Activated CD8-positive, alpha-beta T cell treated with anti-CD3 and anti-CD28 coated beads, Interleukin-2, amount 10 ng/mL, durations not matched to agents 7 days and 5 days (primary cell): ENCODE measurements around the gene SEC14L5. TPM values are rescaled to one million over a fixed set of nuclear protein-coding genes. Genes with fewer than 3 reads are reported as not detected.

Experiments used
- ATAC-seq: fragments of 150-1000 bp; cut with Tn5 transposase; one replicate; pipeline ENCODE4 v1.10.0; 2021; ENCODE audit warnings: moderate library complexity
- CTCF ChIA-PET: fragments of 350-600 bp; sonication (Branson Sonifier 250); formaldehyde crosslinking; loops from one replicate; lab custom pipeline; 2021; ENCODE audit warnings: antibody characterized with exemption; lab: Charles Lee
- POLR2A ChIA-PET: fragments of 350-600 bp; sonication (Branson Sonifier 250); formaldehyde crosslinking; loops from one replicate; lab custom pipeline; 2021; ENCODE audit warnings: antibody characterized with exemption; lab: Charles Lee
- DNase-seq: peaks from one replicate; pipeline ENCODE4 v3.0.0-alpha.2; 2020
- H3K27ac Mint-ChIP-seq: one replicate; pipeline ENCODE4 v1.8.0; 2021; ENCODE audit warnings: mild to moderate bottlenecking, mixed read lengths
- H3K27me3 Mint-ChIP-seq: one replicate; pipeline ENCODE4 v1.8.0; 2021; ENCODE audit warnings: low read depth, mixed read lengths
- H3K36me3 Mint-ChIP-seq: one replicate; pipeline ENCODE4 v1.8.0; 2021; ENCODE audit warnings: low read depth, mixed read lengths
- H3K4me1 Mint-ChIP-seq: one replicate; pipeline ENCODE4 v1.8.0; 2021; ENCODE audit warnings: low read depth, mixed read lengths
- H3K4me3 Mint-ChIP-seq: one replicate; pipeline ENCODE4 v1.8.0; 2021; ENCODE audit warnings: mild to moderate bottlenecking, mixed read lengths
- H3K9me3 Mint-ChIP-seq: one replicate; pipeline ENCODE4 v1.8.0; 2022; ENCODE audit warnings: mixed read lengths; ENCODE audit not compliant: insufficient read depth
- total RNA-seq, 2 experiments: library from RNA; stranded (reverse); gene quantifications; one replicate each; pipeline ENCODE4 v1.2.3, GENCODE V29; 2021

SEC14L5 gene
- not detected for total RNA-seq

DNA sequence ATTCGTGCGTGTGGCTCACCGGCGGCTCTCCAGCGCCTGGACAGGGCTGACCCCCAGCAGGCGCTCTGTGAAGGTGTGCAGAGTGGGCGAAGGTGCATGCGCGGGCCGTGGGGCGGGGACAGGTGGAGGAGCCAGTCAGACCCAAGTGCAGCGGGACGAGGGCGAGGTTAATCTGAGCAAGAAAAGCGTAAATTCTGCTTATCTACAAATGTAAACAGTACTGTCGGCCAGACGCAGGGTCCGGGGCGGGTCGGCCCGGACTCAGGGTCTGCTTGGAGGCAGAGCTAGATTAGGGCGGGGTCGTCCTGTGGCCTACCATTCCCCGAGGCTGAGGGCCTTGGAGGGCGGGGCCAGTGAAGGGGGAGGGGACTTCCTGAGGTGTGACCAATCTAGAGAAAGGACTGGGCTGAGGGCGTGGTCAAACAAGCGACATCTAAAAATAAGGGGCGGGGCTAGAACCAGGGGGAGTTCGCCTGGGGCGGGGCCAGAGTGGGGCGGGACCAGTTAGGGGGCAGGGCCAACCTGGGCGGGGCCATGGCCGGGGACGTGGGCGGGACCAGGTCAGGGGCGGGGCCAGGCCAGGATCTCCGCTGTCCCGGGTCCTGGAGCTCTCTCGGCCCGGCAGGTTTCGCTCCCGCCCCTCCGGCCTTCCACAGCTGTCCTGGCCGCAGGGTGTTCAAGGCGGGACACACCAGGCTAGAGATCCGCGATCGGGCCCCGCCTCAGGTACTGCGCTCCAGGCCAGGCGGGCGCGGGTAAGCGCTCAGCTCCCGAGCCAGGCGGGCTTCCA, at the start of gene SEC14L5:
SEC14L5 (plus strand) TSS at position 611 of the 790 bp plus-strand sequence. CDS start 994 bp downstream, outside the sequence.
- Mint-ChIP-seq H3K4me1 (peaks cover 17% of the 10 kb centered on the region), H3K27me3 (peaks cover 27% of the 10 kb centered on the region), H3K9me3 (no peaks in the 10 kb centered on the region), H3K27ac (peak within 1 kb of the TSS; percentile 18), H3K4me3 (peak within 1 kb of the TSS; percentile 80), H3K36me3 (no peaks in the 10 kb centered on the region)
- peak; percentile 91 for ATAC-seq
- ChIA-PET POLR2A (interaction anchor here (0.7 kb wide), 1 partner anchor 114 kb away, joined by 3 read pairs; the partner anchor contains the start of gene ALG1), CTCF (no interaction called here)
- DNase-seq = peak; percentile 96

DNA sequence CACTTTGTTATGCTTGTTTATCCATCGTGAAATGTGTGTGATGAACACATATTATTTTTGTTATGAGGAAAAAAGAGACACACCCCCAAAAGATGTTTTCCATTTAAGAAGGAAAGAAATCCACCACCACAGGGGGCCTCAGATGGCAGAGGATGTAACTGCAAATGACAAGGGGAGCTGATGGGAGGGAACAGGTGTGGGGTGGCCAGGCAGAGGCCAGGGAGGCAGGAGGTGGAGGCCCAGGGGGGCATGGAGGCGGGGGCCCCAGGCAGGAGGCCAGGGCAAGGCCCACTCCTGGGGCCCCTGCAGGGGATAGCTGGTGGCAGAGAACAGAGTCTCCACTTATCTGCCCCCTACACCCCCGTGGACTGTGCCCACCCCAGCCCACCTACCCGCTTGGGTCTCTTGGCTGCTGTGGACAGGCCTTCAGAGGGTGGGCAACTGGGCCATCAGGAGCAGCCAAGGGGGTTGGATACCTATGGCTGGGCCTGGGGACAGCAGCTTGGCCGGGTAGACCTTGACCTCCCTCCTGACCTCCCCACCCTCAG, 49.2 kb upstream of the SEC14L5 start:
- DNase-seq (no peak), ATAC-seq (no peak)
- Mint-ChIP-seq H3K27ac (no peak overlapping the region), H3K27me3 (peaks cover 12% of the 10 kb centered on the region), H3K4me1 (no peaks in the 10 kb centered on the region), H3K4me3 (no peak overlapping the region), H3K36me3 (no peaks in the 10 kb centered on the region), H3K9me3 (no peaks in the 10 kb centered on the region)
- ChIA-PET POLR2A (no interaction called here), CTCF (no interaction called here)

DNA sequence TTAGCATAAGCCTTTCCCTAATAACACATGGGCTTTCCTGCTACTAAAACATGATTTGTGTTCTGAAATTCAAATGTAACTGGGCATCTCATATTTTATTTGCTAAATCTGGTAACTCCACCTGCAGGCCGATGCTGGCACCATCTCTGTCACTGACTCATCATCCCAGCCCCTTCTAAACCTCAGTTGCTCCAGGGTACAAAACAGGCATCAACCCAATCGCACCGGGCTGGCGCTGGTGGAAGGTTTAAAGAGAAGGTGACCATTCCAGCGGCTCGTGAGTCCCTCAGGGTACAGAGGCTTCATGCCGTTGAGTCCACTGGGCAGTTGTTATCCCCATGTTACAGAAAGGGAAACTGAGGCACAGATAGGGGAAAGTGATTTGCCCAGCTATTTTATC, 48.3 kb upstream of the SEC14L5 start:
- ATAC-seq (no peak), DNase-seq (no peak)
- no peak overlapping the region for H3K4me3 Mint-ChIP-seq
- no peaks in the 10 kb centered on the region for H3K9me3 Mint-ChIP-seq
- no peaks in the 10 kb centered on the region for H3K36me3 Mint-ChIP-seq
- H3K27ac Mint-ChIP-seq = no peak overlapping the region
- H3K4me1 Mint-ChIP-seq = no peaks in the 10 kb centered on the region
- POLR2A ChIA-PET = no interaction called here
- peaks cover 12% of the 10 kb centered on the region for H3K27me3 Mint-ChIP-seq
- CTCF ChIA-PET = no interaction called here

DNA sequence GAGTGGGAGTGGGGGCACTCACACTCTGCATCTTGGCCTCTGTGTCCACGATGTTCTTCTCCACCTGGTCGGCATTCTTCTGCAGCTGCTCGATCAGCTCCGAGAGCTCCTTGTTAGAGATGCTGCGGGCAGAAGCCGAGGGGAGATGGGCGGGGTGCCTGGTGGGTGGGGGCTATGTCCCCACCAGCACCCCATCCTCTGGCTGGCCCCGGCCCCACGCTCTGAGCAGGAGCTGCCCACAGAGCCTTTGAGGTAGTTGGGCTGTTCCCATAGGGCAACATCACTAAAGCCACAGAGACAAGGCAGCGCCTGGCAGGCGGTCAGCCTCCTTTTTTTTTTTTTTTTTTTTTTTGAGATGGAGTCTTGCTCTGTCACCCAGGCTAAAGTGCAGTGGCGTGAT, 47.3 kb upstream of the SEC14L5 start:
- CTCF ChIA-PET = no interaction called here
- Mint-ChIP-seq H3K4me1 (no peaks in the 10 kb centered on the region), H3K27me3 (peaks cover 8% of the 10 kb centered on the region), H3K36me3 (no peaks in the 10 kb centered on the region), H3K9me3 (no peaks in the 10 kb centered on the region), H3K4me3 (no peak overlapping the region), H3K27ac (no peak overlapping the region)
- POLR2A ChIA-PET = no interaction called here
- DNase-seq (no peak), ATAC-seq (no peak)

DNA sequence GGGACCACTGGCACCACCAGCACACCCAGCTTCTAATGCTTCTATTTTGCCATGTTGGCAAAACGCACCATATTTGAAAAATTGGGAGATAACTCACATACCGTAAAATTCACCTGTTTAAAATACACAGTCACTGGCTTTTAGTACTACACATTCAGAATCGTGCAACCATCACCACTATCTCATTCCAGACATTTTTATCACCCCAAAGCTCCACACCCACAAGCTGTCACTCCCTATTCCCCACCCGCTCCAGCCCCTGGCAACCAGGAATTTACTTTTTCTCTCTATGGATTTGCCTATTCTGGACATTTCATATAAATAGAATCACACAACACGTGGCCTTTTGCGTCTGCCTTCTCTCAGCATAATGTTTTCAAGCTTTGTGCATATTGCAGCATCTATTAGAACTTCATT, 46.2 kb upstream of the SEC14L5 start:
- no peaks in the 10 kb centered on the region for H3K9me3 Mint-ChIP-seq
- no peaks in the 10 kb centered on the region for H3K4me1 Mint-ChIP-seq
- ChIA-PET CTCF (interaction anchor here (1.4 kb wide), 1 partner anchor 43 kb away, joined by 3 read pairs; no protein-coding TSS in a partner anchor), POLR2A (no interaction called here)
- no peak overlapping the region for H3K4me3 Mint-ChIP-seq
- H3K36me3 Mint-ChIP-seq = no peaks in the 10 kb centered on the region
- ATAC-seq (no peak), DNase-seq (no peak)
- no peak overlapping the region for H3K27ac Mint-ChIP-seq
- H3K27me3 Mint-ChIP-seq = peaks cover 5% of the 10 kb centered on the region

DNA sequence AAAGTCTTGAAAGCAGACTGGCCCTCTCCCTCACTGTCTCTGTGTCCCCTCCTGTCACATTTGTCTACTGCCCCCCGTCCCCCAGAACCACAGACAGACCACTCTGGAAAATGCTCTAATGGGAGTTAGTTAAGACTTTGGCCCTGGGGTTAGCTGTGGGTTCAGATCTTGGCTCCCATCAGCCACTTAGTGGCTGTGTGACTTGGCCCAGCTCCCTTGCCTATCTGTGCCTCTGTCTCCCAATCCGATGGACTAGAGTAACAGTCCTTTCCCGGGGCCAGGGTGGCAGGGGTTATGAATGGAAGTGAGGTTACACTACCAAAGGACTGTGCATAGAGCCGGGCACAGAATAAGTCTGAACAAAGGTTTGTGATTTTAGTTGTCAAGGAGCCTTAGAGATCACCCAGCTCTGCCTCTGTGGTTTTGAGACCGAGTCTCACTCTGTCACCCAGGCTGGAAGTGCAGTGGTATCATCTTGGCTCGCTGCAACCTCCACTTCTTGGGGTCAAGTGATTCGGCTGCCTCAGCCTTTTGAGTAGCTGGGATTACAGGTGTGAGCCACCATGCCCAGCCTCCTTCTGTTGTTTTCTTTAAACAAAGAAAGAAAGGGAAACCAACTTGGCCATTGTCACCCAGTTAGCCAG, 44.9 kb upstream of the SEC14L5 start:
- Mint-ChIP-seq H3K9me3 (no peaks in the 10 kb centered on the region), H3K27ac (no peak overlapping the region), H3K4me3 (no peak overlapping the region), H3K36me3 (no peaks in the 10 kb centered on the region), H3K4me1 (no peaks in the 10 kb centered on the region), H3K27me3 (peaks cover 1% of the 10 kb centered on the region)
- ChIA-PET CTCF (interaction anchor here (1.4 kb wide), 1 partner anchor 42 kb away, joined by 3 read pairs; no protein-coding TSS in a partner anchor), POLR2A (no interaction called here)
- ATAC-seq (no peak), DNase-seq (no peak)

DNA sequence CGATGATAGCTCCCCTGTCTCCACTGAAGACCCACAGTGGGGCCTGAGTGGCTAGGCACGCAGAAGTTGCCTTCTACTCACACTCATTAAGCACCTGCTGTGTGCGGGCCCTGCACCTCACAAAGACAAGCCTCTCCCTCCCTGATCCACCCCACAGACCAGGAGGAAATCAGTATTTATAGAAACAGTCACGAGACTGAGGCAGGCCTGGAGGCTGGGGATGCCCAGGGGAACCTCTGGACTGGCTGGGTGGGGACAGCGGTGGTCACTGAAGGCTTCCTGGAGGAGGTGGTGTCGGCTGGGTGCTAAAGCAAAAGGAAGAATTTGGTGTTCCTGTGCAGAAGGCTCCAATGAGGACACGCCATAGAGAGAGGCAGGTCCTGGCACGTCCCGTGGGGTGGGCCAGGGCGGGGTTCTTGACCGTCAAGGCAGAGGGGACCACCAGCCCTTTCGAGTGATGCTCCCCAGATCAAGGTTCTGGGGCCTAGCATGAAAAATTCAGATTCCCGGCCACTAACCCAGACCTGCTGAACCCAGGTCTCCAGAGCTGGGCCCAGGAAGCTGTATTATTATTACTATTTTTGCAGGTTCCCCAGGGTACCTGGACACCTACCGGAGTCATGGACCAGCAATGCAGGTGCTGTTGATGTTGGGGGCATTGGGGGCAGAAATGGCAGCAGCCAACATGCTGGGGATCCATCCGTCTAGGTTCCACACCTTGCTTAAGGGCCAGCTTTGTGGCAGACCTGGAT, 44.2 kb upstream of the SEC14L5 start:
- no peak overlapping the region for H3K27ac Mint-ChIP-seq
- H3K4me3 Mint-ChIP-seq = no peak overlapping the region
- H3K27me3 Mint-ChIP-seq = no peaks in the 10 kb centered on the region
- ATAC-seq = no peak
- H3K9me3 Mint-ChIP-seq = no peaks in the 10 kb centered on the region
- ChIA-PET CTCF (no interaction called here), POLR2A (no interaction called here)
- no peak for DNase-seq
- H3K4me1 Mint-ChIP-seq = no peaks in the 10 kb centered on the region
- H3K36me3 Mint-ChIP-seq = no peaks in the 10 kb centered on the region

DNA sequence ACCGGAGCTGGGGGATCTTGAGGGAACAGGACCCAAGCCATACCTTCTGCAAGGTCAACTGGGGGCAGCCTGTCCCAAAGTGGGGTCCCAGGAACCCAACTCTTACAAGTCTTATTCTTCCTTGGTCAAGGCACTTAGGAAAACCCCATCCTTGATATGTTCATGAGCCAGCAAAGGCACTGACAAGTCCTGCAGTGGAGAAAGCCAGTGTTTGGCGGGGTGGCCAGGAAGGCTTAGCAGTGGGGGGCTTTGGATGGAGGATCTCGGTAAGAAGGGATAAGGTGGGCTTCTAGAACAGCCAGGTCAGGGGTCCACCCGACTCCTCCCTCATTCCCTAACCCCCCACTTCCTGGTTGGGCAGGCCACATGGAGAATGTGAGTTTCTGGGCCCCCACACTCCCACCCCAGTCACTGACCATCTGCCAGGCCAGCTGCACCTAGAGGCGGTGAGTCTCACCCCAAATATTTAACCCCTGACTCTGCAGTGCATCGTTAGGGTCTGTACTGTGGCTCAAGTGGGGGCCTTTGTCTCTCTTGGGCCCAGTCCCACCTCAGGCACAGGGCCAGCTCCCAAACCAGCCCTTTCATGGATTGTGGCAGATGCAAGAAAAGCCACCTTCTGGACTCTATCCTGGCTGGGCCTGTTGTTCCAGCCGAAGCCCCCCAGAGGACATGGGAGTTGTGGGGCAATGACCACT, 43.5 kb upstream of the SEC14L5 start:
- Mint-ChIP-seq H3K27ac (no peak overlapping the region), H3K4me3 (no peak overlapping the region), H3K27me3 (no peaks in the 10 kb centered on the region), H3K36me3 (no peaks in the 10 kb centered on the region), H3K4me1 (no peaks in the 10 kb centered on the region), H3K9me3 (no peaks in the 10 kb centered on the region)
- ChIA-PET CTCF (no interaction called here), POLR2A (no interaction called here)
- no peak for ATAC-seq
- no peak for DNase-seq

DNA sequence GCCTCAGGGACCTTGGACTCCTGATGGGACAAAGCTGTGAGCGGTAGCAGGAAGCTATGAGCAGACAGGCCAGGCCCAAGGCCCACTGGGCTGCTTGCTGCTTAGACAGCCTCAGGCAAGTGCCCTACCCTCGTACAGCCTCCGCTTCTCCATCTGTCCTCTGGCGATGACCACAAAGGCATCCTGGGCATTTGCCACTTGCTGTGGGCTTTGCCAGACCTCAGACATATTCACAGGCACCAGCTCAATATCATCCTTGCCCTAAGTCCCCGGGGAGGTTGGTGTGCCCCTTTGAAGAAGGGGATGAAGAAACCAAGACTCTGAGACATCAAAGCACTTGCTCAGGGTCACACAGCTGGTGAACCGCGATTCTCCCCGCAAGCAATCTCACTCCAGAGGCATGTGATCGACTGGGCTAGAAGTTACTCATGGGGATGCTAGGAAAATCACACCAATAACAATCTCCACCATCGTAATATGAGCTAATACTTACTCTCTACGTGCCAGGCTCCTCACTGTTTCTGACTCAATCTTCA, 42.8 kb upstream of the SEC14L5 start:
- DNase-seq (no peak), ATAC-seq (no peak)
- H3K36me3 Mint-ChIP-seq = no peaks in the 10 kb centered on the region
- H3K4me1 Mint-ChIP-seq = no peaks in the 10 kb centered on the region
- ChIA-PET POLR2A (no interaction called here), CTCF (no interaction called here)
- no peaks in the 10 kb centered on the region for H3K27me3 Mint-ChIP-seq
- H3K4me3 Mint-ChIP-seq = no peak overlapping the region
- H3K9me3 Mint-ChIP-seq = no peaks in the 10 kb centered on the region
- H3K27ac Mint-ChIP-seq = no peak overlapping the region

DNA sequence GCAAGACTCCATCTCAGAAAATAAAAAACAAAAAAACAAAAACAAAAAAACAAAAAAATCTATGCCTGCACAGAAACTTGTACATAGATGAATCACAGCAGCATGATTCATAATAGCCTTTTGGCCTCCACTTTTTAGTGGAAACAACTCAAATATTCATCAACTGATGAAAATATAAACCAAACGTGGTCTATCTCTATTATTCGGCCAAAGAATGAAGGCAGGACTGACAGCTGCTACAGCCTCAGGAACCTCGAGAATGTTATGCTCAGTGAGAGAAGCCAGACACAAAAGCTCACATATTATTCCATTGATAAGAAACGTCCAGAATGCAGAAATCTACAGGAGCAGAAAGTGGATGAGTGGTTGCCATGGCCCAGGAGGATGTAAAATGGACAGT, 41.0 kb upstream of the SEC14L5 start:
- CTCF ChIA-PET = no interaction called here
- no peaks in the 10 kb centered on the region for H3K36me3 Mint-ChIP-seq

DNA sequence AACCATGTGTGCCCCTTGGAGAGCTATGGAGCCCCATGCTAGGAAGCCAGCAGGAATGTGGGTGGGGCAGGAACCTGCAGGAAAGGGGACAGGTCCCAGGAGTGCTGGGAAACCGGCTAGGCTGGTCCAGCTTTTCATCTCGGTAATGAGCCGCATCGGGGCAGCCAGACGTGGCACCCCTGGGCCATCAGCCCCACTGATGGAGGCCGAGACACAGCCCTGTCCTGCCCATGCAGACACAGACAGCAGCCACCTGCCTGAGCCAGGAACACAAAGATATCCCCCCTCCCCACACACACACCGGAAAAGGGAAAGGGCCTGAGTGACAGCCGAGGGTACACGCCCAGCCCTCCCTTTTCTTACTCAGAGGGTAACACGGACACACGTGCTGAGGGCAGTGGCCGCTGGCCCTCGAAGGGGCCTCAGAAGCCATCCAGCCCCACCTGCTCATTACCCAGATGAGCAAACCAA, 39.3 kb upstream of the SEC14L5 start:
- Mint-ChIP-seq H3K36me3 (no peaks in the 10 kb centered on the region), H3K4me1 (no peaks in the 10 kb centered on the region), H3K27ac (no peak overlapping the region), H3K4me3 (no peak overlapping the region), H3K9me3 (no peaks in the 10 kb centered on the region), H3K27me3 (no peaks in the 10 kb centered on the region)
- ChIA-PET POLR2A (no interaction called here), CTCF (no interaction called here)
- ATAC-seq = no peak
- no peak for DNase-seq

More for the DNA sequence above, 41.0 kb upstream of the SEC14L5 start:
- ATAC-seq (no peak), DNase-seq (no peak)
- Mint-ChIP-seq H3K27ac (no peak overlapping the region), H3K9me3 (no peaks in the 10 kb centered on the region), H3K4me3 (no peak overlapping the region), H3K4me1 (no peaks in the 10 kb centered on the region), H3K27me3 (no peaks in the 10 kb centered on the region)
- POLR2A ChIA-PET = no interaction called here
